ENCODE results near the gene CAST.

CAST gene

GRCh38 chr5:96708600-96708999 is 46.4 kb downstream of the CAST start:
- TF ChIP-seq CTCF (IDR thresholded peaks at IDR 0.05) = no peak

DNA sequence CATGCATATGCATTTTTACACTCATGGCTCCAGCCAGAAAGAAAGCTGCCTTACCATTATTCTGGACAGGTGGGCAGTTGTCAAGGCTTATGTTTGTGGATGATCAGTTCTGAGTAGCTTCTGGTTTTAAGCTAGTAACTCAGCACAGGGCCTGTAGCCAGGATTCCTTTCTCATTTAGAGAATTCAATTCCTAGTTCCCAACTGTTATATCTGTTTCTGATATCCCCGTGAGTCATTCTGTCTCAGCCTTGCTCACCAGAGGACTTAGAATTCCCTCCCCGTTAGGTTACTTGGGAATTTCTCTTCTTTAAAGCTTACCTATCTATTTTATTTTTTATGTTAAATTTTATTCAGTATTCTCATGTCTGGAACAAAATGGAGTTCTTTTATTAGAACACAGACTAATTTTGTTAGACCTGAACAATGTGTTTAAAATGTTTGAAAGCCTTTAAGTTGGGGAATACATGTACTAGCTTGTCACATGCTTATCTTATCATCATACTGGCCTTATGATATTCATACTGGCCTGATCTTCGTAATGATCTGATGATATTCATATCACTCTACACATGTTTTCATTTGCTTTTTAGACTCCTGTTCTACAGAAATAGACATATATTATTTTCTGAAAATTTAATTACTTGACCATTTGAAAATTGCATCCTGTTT is 47.1 kb downstream of the CAST start:
- TF ChIP-seq CTCF (IDR thresholded peaks at IDR 0.05) = no peak

DNA sequence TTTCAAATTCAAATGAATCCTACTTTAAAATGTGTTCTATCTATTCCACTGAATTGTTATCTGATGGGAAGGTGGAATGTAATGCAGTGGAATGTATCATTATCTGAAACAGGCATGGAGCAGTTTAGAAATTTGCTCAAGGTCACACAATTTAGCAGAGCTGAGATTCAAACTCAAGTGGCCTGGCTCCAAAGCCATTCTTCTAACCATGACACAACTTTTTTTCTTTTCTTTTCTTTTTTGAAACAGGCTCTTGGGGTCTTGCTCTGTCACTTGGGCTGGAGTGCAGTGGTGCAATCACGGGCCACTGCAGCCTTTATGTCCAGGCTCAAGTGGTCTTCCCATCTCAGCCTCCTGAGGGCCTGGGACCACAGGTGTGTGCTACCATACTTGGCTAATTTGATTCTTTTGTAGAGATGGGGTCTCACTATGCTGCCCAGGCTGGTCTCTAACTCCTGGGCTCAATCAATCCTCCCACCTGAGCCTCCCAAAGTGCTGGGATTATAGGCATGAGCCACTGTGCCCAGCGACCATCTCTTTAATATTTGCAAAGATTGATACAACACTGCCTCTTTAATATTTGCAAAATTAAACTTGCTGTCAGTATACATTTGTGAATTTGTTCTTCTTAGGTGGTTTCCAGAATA is 50.0 kb downstream of the CAST start:
- TF ChIP-seq CTCF (IDR thresholded peaks at IDR 0.05) = no peak

DNA sequence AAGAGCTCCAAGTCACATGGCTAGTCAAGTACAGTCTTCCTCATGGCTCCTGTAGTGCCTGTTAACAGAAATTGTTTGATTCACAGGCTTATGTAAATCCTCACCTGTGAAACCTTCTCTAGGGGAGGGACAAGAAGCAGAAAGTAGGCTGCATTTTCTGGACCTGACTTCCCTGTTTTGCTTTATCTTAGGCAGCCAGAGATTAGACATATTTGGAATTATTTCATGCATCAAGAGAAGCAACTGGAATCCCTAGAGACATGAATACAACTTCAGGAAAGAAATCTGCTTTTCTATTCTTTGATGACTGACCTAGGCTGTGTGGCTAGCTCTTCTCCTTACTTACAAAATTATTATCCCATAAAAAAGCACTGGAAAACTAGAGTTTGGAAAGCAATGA is 52.3 kb downstream of the CAST start:
- no peak for TF ChIP-seq CTCF (IDR thresholded peaks at IDR 0.05)

DNA sequence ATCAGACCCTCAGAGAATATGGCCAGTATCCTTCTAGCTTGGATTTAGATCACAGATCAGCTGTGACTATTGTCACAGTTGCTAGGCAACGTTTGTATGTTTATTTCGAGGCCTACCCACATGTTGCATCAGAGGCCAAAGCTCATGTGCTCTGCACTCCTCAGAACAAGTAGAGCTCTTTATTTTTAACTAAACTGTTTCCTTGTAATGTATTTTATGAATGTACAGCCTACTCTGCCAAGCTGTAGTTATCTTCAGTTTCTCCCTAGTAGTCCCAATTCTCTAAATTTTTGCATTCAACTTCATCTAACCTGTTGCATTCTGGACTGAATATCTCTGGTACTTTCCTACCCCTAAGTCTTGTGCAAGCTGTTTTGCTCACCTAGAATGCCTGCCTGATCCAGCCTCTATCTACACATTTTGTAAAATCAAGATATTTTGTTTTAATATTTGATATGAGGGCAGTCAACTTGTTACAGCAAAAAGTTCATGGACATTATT is 52.8 kb downstream of the CAST start:
- no peak for TF ChIP-seq CTCF (IDR thresholded peaks at IDR 0.05)

- no peak for TF ChIP-seq CTCF (IDR thresholded peaks at IDR 0.05)
Observed at GRCh38 chr5:96716007-96716406, 53.8 kb downstream of the CAST start.

- no peak for TF ChIP-seq CTCF (IDR thresholded peaks at IDR 0.05)
Observed at GRCh38 chr5:96716716-96717115, 54.5 kb downstream of the CAST start.

All from LNCAP (cell line).